TTC549 (cell line): ENCODE measurements around the gene CMTM7.
"Not testable (repeated sequence)": the region's sequence is repeated elsewhere in the genome, so short reads cannot be mapped to it uniquely, and the experiment has no call there.

Source experiments
- FAIRE-seq: peaks from 2 replicates; lab custom pipeline; 2012; peaks lifted over from hg19 to GRCh38; lab: Jason Lieb, UNC

The CMTM7 gene

GRCh38 chr3:32383136-32383711 lies 8.4 kb upstream of the CMTM7 start:
- no peak for FAIRE-seq

GRCh38 chr3:32384938-32385337 lies 6.7 kb upstream of the CMTM7 start:
- no peak for FAIRE-seq

GRCh38 chr3:32387512-32387911 lies 4.1 kb upstream of the CMTM7 start:
- FAIRE-seq = no peak

GRCh38 chr3:32389577-32389976 lies 2.1 kb upstream of the CMTM7 start:
- not testable (repeated sequence) for FAIRE-seq

GRCh38 chr3:32392536-32393302 lies 1.1 kb downstream of the CMTM7 start:
- FAIRE-seq = no peak

GRCh38 chr3:32395496-32395895 lies 3.8 kb downstream of the CMTM7 start:
- no peak for FAIRE-seq

GRCh38 chr3:32397941-32398340 lies 6.3 kb downstream of the CMTM7 start:
- FAIRE-seq = no peak

GRCh38 chr3:32398531-32398930 lies 6.9 kb downstream of the CMTM7 start:
- FAIRE-seq = no peak

GRCh38 chr3:32399030-32399620 lies 7.5 kb downstream of the CMTM7 start:
- FAIRE-seq = peak; percentile 81

GRCh38 chr3:32401126-32401525 lies 9.5 kb downstream of the CMTM7 start:
- FAIRE-seq = no peak

- no peak for FAIRE-seq
Measured at GRCh38 chr3:32401556-32402081, 10.0 kb downstream of the CMTM7 start.

GRCh38 chr3:32403663-32404062 lies 12.0 kb downstream of the CMTM7 start:
- FAIRE-seq = no peak

- FAIRE-seq = no peak
Measured at GRCh38 chr3:32404714-32405113, 13.1 kb downstream of the CMTM7 start.

GRCh38 chr3:32405155-32405554 lies 13.5 kb downstream of the CMTM7 start:
- no peak for FAIRE-seq

- no peak for FAIRE-seq
Measured at GRCh38 chr3:32405711-32406323, 14.2 kb downstream of the CMTM7 start.

GRCh38 chr3:32406486-32407408 lies 15.1 kb downstream of the CMTM7 start:
- no peak for FAIRE-seq

GRCh38 chr3:32410367-32411246 lies 19.0 kb downstream of the CMTM7 start:
- no peak for FAIRE-seq

- FAIRE-seq = no peak
Measured at GRCh38 chr3:32411442-32411841, 19.8 kb downstream of the CMTM7 start.

GRCh38 chr3:32412887-32413286 lies 21.2 kb downstream of the CMTM7 start:
- no peak for FAIRE-seq

- FAIRE-seq = no peak
Measured at GRCh38 chr3:32413845-32414521, 22.3 kb downstream of the CMTM7 start.
